Measurements from ENCODE around the gene ARMH1.

DNA sequence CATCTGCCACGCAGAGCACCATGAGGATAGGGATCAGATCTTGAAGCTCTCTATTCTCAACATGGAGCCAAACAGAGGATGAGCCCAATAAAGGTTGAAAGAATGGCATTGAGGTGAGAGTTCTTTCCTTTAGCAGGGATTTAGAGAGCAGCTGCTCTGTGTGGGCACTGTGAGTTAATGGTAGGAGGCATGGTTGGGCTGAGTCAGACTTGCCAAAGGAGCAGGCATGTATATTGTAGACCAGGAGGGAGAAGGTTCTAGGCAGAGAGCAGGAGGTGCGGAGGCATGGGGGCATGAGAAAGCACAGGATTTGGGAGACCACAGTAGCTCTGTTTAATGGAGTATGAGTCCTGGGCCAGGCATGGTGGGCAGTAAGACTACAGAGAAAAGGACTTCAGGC is 32.3 kb upstream of the ARMH1 start:
- TF ChIP-seq, protein P1, sequence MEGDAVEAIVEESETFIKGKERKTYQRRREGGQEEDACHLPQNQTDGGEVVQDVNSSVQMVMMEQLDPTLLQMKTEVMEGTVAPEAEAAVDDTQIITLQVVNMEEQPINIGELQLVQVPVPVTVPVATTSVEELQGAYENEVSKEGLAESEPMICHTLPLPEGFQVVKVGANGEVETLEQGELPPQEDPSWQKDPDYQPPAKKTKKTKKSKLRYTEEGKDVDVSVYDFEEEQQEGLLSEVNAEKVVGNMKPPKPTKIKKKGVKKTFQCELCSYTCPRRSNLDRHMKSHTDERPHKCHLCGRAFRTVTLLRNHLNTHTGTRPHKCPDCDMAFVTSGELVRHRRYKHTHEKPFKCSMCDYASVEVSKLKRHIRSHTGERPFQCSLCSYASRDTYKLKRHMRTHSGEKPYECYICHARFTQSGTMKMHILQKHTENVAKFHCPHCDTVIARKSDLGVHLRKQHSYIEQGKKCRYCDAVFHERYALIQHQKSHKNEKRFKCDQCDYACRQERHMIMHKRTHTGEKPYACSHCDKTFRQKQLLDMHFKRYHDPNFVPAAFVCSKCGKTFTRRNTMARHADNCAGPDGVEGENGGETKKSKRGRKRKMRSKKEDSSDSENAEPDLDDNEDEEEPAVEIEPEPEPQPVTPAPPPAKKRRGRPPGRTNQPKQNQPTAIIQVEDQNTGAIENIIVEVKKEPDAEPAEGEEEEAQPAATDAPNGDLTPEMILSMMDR (IDR thresholded peaks at IDR 0.05) = no peak
- no peak for TF ChIP-seq EP300 (IDR thresholded peaks at IDR 0.05; ENCODE audit: low read depth)
- no peak for TF ChIP-seq POLR2A (IDR thresholded peaks at IDR 0.05)

Data from transverse colon (tissue), 3 donors.